ENCODE measurements around the gene NINJ1. TPM values are rescaled to one million over a fixed set of nuclear protein-coding genes. Genes with fewer than 3 reads are reported as not detected.

Gene NINJ1
- total and polyA plus RNA-seq, 2 donors (not counting 1 experiment from before 2014, with no cell fraction given), result 8.3 to 13.2 TPM

DNA sequence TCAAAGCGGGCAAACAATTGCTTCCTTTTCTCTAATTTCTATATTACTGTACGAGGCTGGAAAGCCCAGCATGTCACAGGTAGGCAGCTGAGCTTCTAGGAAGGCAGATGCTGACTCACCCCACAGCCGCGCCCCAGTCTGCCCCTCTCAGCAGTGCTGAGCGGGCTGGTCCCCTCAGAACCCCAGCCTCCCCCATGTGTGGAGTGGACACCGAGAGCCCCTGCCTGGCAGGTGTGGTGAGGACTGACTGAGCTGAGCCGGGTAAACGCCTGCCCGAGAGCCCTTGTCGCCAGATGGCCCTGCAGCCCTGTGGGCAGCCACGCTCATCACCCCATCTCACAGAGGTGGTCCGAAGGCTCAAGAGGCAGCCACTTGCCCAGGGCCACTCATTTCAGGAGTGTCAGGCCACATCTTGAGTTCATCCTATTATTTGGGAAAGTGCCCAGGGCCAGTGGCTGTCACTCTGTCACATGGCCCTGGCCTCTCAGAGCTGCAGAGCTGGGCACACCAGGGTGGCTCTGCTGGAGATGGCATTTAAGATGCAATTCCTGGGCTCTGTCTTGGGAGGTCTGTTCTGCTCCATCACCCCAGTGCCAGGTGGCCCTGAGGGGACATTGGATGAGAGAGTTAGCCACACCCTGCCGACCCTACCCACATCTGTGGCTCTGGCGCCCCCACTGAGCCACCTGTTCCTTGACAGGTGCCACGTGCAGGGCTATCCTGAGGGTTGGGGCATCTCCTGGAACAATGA is 25.6 kb downstream of the NINJ1 start:
- peaks cover 0 to 9% (median 2%) of the 10 kb centered on the region in 3 donors for H3K9me3 ChIP-seq (ENCODE audit: control extremely low read depth in 1 of 3, control insufficient read depth in 2 of 3, insufficient read depth in 1 of 3, low read length in 2 of 3)
- Mint-ChIP-seq H3K27ac (no peak overlapping the region), H3K4me1 (peaks cover 25% of the 10 kb centered on the region), H3K27me3 (no peaks in the 10 kb centered on the region), H3K4me3 (no peak overlapping the region), H3K9me3 (ENCODE audit: insufficient read depth) (peaks cover 6% of the 10 kb centered on the region)
- intact Hi-C loops (cut with micrococcal nuclease), result loop anchor here (1.0 to 2.0 kb wide), 3 partner anchors 80 to 854 kb away; no protein-coding TSS in a partner anchor
- ChIA-PET CTCF (interaction anchor here (0.6 to 5.6 kb wide), 46 partner anchors 11 to 1871 kb away, joined by 3 to 53 read pairs (median 5); partner anchors contain the start of genes CARD19 and NINJ1), POLR2A (interaction anchor here (1.8 kb wide), 1 partner anchor 12 kb away, joined by 9 read pairs; the partner anchor contains the start of gene CARD19)
- H3K27me3 ChIP-seq (replicated peaks in 1 of 4; ENCODE audit: control extremely low read depth in 1 of 4, control insufficient read depth in 3 of 4, insufficient read depth in 4 of 4, low read length in 3 of 4), result no peaks in the 10 kb centered on the region
- ATAC-seq (ENCODE audit: low read depth), result no peak
- 55% methylated on average over 14 of the region's 15 CpGs for WGBS (ENCODE audit: insufficient coverage)
- peak overlapping the region; percentile 32 for H3K4me2 ChIP-seq (replicated peaks; ENCODE audit: low read depth, low read length, poor library complexity, severe bottlenecking)
- no peak overlapping the region for H3K9ac ChIP-seq (ENCODE audit: low read length)
- H3K27ac ChIP-seq (ENCODE audit: low read length in 2 of 2), result no peak overlapping the region
- no peak overlapping the region for H3K4me3 ChIP-seq (ENCODE audit: control extremely low read depth in 1 of 5, extremely low read depth in 1 of 5, insufficient read depth in 1 of 5, low read depth in 2 of 5, low read length in 4 of 5)
- H3K4me1 ChIP-seq (ENCODE audit: control insufficient read depth in 2 of 2, insufficient read depth in 2 of 2, low read length in 2 of 2), result peaks cover 21 to 29% of the 10 kb centered on the region in 2 donors
- H3K79me2 ChIP-seq (ENCODE audit: control insufficient read depth, insufficient read depth, low read length), result peaks cover 63% of the 10 kb centered on the region
- H2AFZ ChIP-seq (ENCODE audit: insufficient read depth, low read depth, low read length, poor library complexity, severe bottlenecking), result no peak overlapping the region
- TF ChIP-seq, protein P1, sequence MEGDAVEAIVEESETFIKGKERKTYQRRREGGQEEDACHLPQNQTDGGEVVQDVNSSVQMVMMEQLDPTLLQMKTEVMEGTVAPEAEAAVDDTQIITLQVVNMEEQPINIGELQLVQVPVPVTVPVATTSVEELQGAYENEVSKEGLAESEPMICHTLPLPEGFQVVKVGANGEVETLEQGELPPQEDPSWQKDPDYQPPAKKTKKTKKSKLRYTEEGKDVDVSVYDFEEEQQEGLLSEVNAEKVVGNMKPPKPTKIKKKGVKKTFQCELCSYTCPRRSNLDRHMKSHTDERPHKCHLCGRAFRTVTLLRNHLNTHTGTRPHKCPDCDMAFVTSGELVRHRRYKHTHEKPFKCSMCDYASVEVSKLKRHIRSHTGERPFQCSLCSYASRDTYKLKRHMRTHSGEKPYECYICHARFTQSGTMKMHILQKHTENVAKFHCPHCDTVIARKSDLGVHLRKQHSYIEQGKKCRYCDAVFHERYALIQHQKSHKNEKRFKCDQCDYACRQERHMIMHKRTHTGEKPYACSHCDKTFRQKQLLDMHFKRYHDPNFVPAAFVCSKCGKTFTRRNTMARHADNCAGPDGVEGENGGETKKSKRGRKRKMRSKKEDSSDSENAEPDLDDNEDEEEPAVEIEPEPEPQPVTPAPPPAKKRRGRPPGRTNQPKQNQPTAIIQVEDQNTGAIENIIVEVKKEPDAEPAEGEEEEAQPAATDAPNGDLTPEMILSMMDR (IDR thresholded peaks at IDR 0.05), result no peak
- TF ChIP-seq EZH2 (IDR thresholded peaks at IDR 0.05; ENCODE audit: borderline replicate concordance, insufficient read depth, low read depth, low read length, poor library complexity, severe bottlenecking), result no peak
- peak; percentile 32 for DNase-seq
- peaks cover 8% of the 10 kb centered on the region for H4K20me1 ChIP-seq (ENCODE audit: control insufficient read depth, insufficient read depth, low read length, poor library complexity, severe bottlenecking)
- peaks cover 1 to 6% of the 10 kb centered on the region in 2 experiments for H3K36me3 ChIP-seq (replicated peaks in 1 of 2; ENCODE audit: control extremely low read depth in 1 of 2, control insufficient read depth in 1 of 2, extremely low read depth in 1 of 2, insufficient read depth in 2 of 2, low read length in 1 of 2)

DNA sequence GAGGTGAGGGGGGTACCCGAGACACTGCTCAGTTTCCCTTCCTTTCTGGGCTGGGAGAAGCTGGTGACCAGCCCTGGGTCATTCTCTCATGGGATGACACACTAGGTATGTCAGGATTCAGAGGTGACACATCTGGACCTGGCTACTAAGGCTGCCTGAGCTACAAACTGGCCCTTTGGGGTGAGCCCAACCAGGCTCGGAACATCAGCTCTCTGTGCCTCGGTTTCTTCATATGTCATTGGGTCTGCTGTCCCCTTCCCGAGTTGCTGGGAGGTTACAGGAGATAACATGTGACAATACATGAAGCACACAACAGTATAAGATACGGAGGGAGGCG is 26.3 kb downstream of the NINJ1 start:
- Histone ChIP-seq H2AFZ (ENCODE audit: insufficient read depth, low read depth, low read length, poor library complexity, severe bottlenecking) (no peak overlapping the region), H3K27ac (ENCODE audit: low read length in 2 of 2) (no peak overlapping the region), H3K9me3 (ENCODE audit: control extremely low read depth in 1 of 3, control insufficient read depth in 2 of 3, insufficient read depth in 1 of 3, low read length in 2 of 3) (peaks cover 0 to 10% (median 2%) of the 10 kb centered on the region in 3 donors), H3K4me2 (replicated peaks; ENCODE audit: low read depth, low read length, poor library complexity, severe bottlenecking) (no peak overlapping the region), H3K27me3 (replicated peaks in 1 of 4; ENCODE audit: control extremely low read depth in 1 of 4, control insufficient read depth in 3 of 4, insufficient read depth in 4 of 4, low read length in 3 of 4) (no peaks in the 10 kb centered on the region), H4K20me1 (ENCODE audit: control insufficient read depth, insufficient read depth, low read length, poor library complexity, severe bottlenecking) (peaks cover 8% of the 10 kb centered on the region), H3K9ac (ENCODE audit: low read length) (no peak overlapping the region), H3K4me3 (ENCODE audit: control extremely low read depth in 1 of 5, extremely low read depth in 1 of 5, insufficient read depth in 1 of 5, low read depth in 2 of 5, low read length in 4 of 5) (no peak overlapping the region), H3K79me2 (ENCODE audit: control insufficient read depth, insufficient read depth, low read length) (peaks cover 69% of the 10 kb centered on the region), H3K4me1 (ENCODE audit: control insufficient read depth in 2 of 2, insufficient read depth in 2 of 2, low read length in 2 of 2) (peaks cover 21 to 29% of the 10 kb centered on the region in 2 donors), H3K36me3 (replicated peaks in 1 of 2; ENCODE audit: control extremely low read depth in 1 of 2, control insufficient read depth in 1 of 2, extremely low read depth in 1 of 2, insufficient read depth in 2 of 2, low read length in 1 of 2) (peaks cover 1 to 3% of the 10 kb centered on the region in 2 experiments)
- Mint-ChIP-seq H3K4me1 (peaks cover 25% of the 10 kb centered on the region), H3K4me3 (no peak overlapping the region), H3K27me3 (no peaks in the 10 kb centered on the region), H3K27ac (no peak overlapping the region), H3K9me3 (ENCODE audit: insufficient read depth) (peaks cover 7% of the 10 kb centered on the region)
- ATAC-seq (ENCODE audit: low read depth), result no peak
- ChIA-PET CTCF (interaction anchor here (0.7 to 5.6 kb wide), 16 partner anchors 9 to 852 kb away, joined by 3 to 53 read pairs (median 4); partner anchors contain the start of gene CARD19), POLR2A (interaction anchor here (0.6 to 1.8 kb wide), 4 partner anchors 12 to 144 kb away, joined by 3 to 9 read pairs (median 4); partner anchors contain the start of gene CARD19)
- WGBS (ENCODE audit: insufficient coverage), result 100% methylated on average over 2 of the region's 6 CpGs
- intact Hi-C loops (cut with micrococcal nuclease), result loop anchor here (2.0 kb wide), 1 partner anchor 855 kb away; no protein-coding TSS in a partner anchor
- DNase-seq, result no peak
- TF ChIP-seq, protein P1 (IDR thresholded peaks at IDR 0.05), result no peak
- TF ChIP-seq EZH2 (IDR thresholded peaks at IDR 0.05; ENCODE audit: borderline replicate concordance, insufficient read depth, low read depth, low read length, poor library complexity, severe bottlenecking), result no peak
